Loucy (cell line): ENCODE results near the gene ASCC1.
"Not testable (repeated sequence)": the region's sequence is repeated elsewhere in the genome, so short reads cannot be mapped to it uniquely, and the experiment has no call there.

Experiments used
- H2AFZ ChIP-seq: fragments of 200-600 bp; sonication (generic); 2 replicates; pipeline ENCODE4 v1.6.0; 2016; ENCODE audit warnings: antibody characterized with exemption, mild to moderate bottlenecking, low read length, moderate library complexity
- H3F3A ChIP-seq: fragments of 200-600 bp; 2 replicates; pipeline ENCODE4 v1.6.0; 2016; ENCODE audit warnings: antibody characterized with exemption, low read depth, mild to moderate bottlenecking
- H3K27me3 ChIP-seq: fragments of 200-600 bp; sonication (generic); 2 replicates; pipeline ENCODE4 v1.6.1; 2014; ENCODE audit warnings: low read length, mild to moderate bottlenecking; ENCODE audit not compliant: insufficient read depth, poor library complexity, severe bottlenecking
- H3K36me3 ChIP-seq: fragments of 200-600 bp; sonication (generic); 2 replicates; pipeline ENCODE4 v1.6.1; 2016; ENCODE audit warnings: low read length; ENCODE audit not compliant: insufficient read depth
- H3K4me1 ChIP-seq: fragments of 200-600 bp; sonication (generic); 2 replicates; pipeline ENCODE4 v1.5.1; 2014; ENCODE audit warnings: low read length, mild to moderate bottlenecking; ENCODE audit not compliant: insufficient read depth, poor library complexity, severe bottlenecking
- H3K4me2 ChIP-seq: fragments of 200-600 bp; sonication (generic); 2 replicates; pipeline ENCODE4 v1.6.0; 2014; ENCODE audit warnings: antibody characterized with exemption, low read length, low read depth, mild to moderate bottlenecking; ENCODE audit not compliant: poor library complexity, severe bottlenecking
- H3K4me3 ChIP-seq: fragments of 200-600 bp; sonication (generic); 2 replicates; pipeline ENCODE4 v1.5.1; 2014; ENCODE audit warnings: low read length, mild to moderate bottlenecking, mixed read lengths; ENCODE audit not compliant: poor library complexity, severe bottlenecking
- H3K79me2 ChIP-seq: fragments of 200-600 bp; sonication (generic); 2 replicates; pipeline ENCODE4 v1.6.1; 2014; ENCODE audit warnings: low read length; ENCODE audit not compliant: insufficient read depth
- H3K9ac ChIP-seq: fragments of 200-600 bp; sonication (generic); 2 replicates; pipeline ENCODE4 v1.6.0; 2014; ENCODE audit warnings: mild to moderate bottlenecking, low read depth, low read length, moderate library complexity; ENCODE audit not compliant: poor library complexity, severe bottlenecking
- H3K9me2 ChIP-seq: fragments of 200-600 bp; sonication (generic); replicated peaks from 2 replicates; pipeline ENCODE4 v1.6.1; 2016; ENCODE audit warnings: low read depth, low read length, mixed read lengths
- H3K9me3 ChIP-seq: fragments of 200-600 bp; sonication (generic); 2 replicates; pipeline ENCODE4 v1.6.1; 2014; ENCODE audit warnings: mild to moderate bottlenecking, antibody characterized with exemption, low read length, low read depth; ENCODE audit not compliant: insufficient read depth
- H4K20me1 ChIP-seq: fragments of 200-600 bp; sonication (generic); 2 replicates; pipeline ENCODE4 v1.6.0; 2014; ENCODE audit warnings: antibody characterized with exemption, low read length, mild to moderate bottlenecking; ENCODE audit not compliant: insufficient read depth, poor library complexity, severe bottlenecking
- EZH2phosphoT487 ChIP-seq: fragments of 200-600 bp; IDR thresholded peaks from 2 replicates; pipeline ENCODE4 v1.6.1; 2018; ENCODE audit warnings: antibody characterized with exemption, mild to moderate bottlenecking, moderate library complexity, borderline replicate concordance
- TF ChIP-seq, protein P1 (sequence below): fragments of 200-600 bp; sonication (generic); conservative IDR thresholded peaks from 2 replicates; pipeline ENCODE4 v1.5.1; 2014; ENCODE audit warnings: mild to moderate bottlenecking, antibody characterized with exemption, low read length

ASCC1 gene

DNA sequence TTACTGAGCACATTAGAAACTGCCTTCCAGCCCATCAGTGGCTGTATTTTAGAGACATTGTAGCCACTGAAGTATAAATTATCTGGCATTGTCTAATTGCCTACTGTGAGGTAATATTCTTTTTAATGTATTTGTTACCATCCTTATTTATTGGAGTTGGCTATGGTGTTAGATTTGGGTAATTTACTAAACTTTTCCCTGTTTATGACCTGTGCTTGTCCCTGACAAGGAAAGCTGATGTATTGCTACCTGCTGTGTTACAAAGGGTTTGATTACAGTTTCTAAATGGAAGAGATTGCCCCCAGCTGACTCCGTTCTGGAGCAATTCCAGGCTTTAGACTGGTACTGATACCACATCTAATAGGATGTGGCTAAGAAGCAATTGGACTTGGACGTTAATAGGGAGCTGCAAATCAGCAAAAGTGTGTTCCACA is 12.3 kb upstream of the ASCC1 start:
- H3K9me3 ChIP-seq = no peaks in the 10 kb centered on the region
- no peaks in the 10 kb centered on the region for H3K27me3 ChIP-seq
- TF ChIP-seq EZH2phosphoT487 = no peak
- TF ChIP-seq, protein P1, sequence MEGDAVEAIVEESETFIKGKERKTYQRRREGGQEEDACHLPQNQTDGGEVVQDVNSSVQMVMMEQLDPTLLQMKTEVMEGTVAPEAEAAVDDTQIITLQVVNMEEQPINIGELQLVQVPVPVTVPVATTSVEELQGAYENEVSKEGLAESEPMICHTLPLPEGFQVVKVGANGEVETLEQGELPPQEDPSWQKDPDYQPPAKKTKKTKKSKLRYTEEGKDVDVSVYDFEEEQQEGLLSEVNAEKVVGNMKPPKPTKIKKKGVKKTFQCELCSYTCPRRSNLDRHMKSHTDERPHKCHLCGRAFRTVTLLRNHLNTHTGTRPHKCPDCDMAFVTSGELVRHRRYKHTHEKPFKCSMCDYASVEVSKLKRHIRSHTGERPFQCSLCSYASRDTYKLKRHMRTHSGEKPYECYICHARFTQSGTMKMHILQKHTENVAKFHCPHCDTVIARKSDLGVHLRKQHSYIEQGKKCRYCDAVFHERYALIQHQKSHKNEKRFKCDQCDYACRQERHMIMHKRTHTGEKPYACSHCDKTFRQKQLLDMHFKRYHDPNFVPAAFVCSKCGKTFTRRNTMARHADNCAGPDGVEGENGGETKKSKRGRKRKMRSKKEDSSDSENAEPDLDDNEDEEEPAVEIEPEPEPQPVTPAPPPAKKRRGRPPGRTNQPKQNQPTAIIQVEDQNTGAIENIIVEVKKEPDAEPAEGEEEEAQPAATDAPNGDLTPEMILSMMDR = no peak
- no peaks in the 10 kb centered on the region for H3K9me2 ChIP-seq
- no peak overlapping the region for H3K9ac ChIP-seq
- H3F3A ChIP-seq = no peaks in the 10 kb centered on the region
- peaks cover 16% of the 10 kb centered on the region for H3K4me1 ChIP-seq
- peaks cover 44% of the 10 kb centered on the region; the same call in 1 of the 2 replicates for H3K79me2 ChIP-seq
- H3K36me3 ChIP-seq = peaks cover 10% of the 10 kb centered on the region; the same call in 1 of the 2 replicates
- peaks cover under 1% of the 10 kb centered on the region for H4K20me1 ChIP-seq
- no peak overlapping the region for H2AFZ ChIP-seq
- no peak overlapping the region for H3K4me3 ChIP-seq
- H3K4me2 ChIP-seq = no peak overlapping the region

DNA sequence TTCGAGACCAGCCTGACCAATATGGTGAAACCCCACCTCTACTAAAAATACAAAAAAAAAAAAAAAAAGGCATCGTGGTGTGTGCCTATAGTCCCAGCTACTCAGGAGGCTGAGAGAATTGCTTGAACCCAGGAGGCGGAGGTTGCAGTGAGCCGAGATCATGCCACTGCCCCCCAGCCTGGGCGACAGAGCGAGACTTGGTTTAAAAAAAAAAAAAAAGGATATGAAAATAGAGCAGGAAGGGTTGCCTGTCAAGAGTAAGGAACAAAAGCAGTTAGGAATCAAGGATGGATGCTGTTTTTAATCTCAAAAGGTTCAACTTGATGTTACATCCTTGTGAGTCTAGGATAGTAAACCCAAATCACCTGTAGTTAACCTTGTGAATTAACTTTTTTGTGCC is 11.8 kb upstream of the ASCC1 start:
- Histone ChIP-seq H3K4me1 (peaks cover 19% of the 10 kb centered on the region), H2AFZ (no peak overlapping the region), H3K9me2 (no peaks in the 10 kb centered on the region), H3K27me3 (no peaks in the 10 kb centered on the region), H3K4me2 (no peak overlapping the region), H4K20me1 (peaks cover 3% of the 10 kb centered on the region), H3K9ac (no peak overlapping the region), H3F3A (no peaks in the 10 kb centered on the region), H3K79me2 (peaks cover 47% of the 10 kb centered on the region; the same call in 1 of the 2 replicates), H3K4me3 (no peak overlapping the region), H3K36me3 (peaks cover 5% of the 10 kb centered on the region; the same call in 1 of the 2 replicates), H3K9me3 (no peaks in the 10 kb centered on the region)
- TF ChIP-seq EZH2phosphoT487 = no peak
- TF ChIP-seq, protein P1 = no peak

DNA sequence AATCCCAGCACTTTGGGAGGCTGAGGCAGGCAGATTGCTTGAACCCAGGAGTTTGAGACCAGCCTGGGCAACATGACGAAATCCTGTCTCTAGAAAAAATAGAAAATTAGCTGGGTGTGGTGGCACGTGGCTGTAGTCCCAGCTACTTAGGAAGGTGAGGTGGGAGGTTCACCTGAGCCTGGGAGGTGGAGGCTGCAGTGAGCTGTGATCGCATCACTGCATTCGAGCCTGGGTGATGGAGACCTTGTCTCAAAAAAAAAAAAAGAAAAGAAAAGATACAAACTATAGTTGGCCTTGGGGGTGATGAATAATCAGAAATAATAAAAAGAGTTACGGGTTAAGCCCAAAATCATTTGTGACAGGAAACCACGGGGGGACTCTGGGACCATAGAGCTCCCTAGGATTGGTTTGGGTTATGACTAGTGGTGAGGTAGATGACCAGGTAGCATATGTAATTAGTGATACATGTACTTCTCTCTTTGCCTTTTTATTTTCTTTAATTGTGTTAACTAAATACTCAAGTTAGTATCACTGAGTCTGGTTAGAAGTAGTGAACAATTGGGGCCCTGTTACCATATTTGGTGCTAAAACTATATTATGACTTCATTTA is 10.4 kb upstream of the ASCC1 start:
- H3K4me1 ChIP-seq = peaks cover 19% of the 10 kb centered on the region
- no peak overlapping the region for H3K4me3 ChIP-seq
- H3K79me2 ChIP-seq = peaks cover 47% of the 10 kb centered on the region; the same call in 1 of the 2 replicates
- H3K27me3 ChIP-seq = no peaks in the 10 kb centered on the region
- TF ChIP-seq, protein P1 = no peak
- TF ChIP-seq EZH2phosphoT487 = no peak
- H2AFZ ChIP-seq = no peak overlapping the region
- H4K20me1 ChIP-seq = peaks cover 3% of the 10 kb centered on the region
- no peak overlapping the region for H3K4me2 ChIP-seq
- no peaks in the 10 kb centered on the region for H3K9me2 ChIP-seq
- H3F3A ChIP-seq = no peaks in the 10 kb centered on the region
- peaks cover 3% of the 10 kb centered on the region; the same call in 1 of the 2 replicates for H3K36me3 ChIP-seq
- H3K9me3 ChIP-seq = no peaks in the 10 kb centered on the region
- no peak overlapping the region for H3K9ac ChIP-seq

DNA sequence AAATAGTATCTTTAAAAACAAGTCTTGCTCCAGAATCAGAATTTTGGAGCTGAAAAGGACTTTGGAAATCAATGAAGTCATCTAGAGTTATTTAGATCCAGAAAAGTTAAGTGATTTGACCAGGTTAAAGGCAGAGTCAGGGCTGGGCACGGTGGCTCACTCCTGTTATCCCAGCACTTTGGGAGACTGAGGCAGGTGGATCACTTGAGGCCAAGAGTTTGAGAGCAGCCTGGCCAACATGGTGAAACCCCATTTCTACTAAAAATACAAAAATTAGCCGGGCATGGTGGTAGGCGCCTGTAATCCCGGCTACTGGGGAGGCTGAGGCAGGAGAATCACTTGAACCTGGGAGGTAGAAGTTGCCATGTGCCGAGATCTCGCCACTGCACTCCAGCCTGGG is 8.1 kb upstream of the ASCC1 start:
- H3K4me2 ChIP-seq, H3K9me2 ChIP-seq, H3K4me3 ChIP-seq, H2AFZ ChIP-seq, H4K20me1 ChIP-seq, H3K9me3 ChIP-seq, H3K9ac ChIP-seq, H3K27me3 ChIP-seq, H3K36me3 ChIP-seq, H3F3A ChIP-seq: not testable (repeated sequence)
- H3K4me1 ChIP-seq = peaks cover 19% of the 10 kb centered on the region
- H3K79me2 ChIP-seq = peaks cover 44% of the 10 kb centered on the region
